ENCODE measurements around the gene MT4. TPM values are rescaled to one million over a fixed set of nuclear protein-coding genes. Genes with fewer than 3 reads are reported as not detected.

Gene MT4
- total RNA-seq, 1 experiment from 2014 or later, result not detected

GRCh38 chr16:56589141-56590039 is 24.5 kb downstream of the MT4 start, which contains the start of gene MT3 (continued):
- no peak for TF ChIP-seq STAT6 (CRISPR knock-in tag; conservative IDR thresholded peaks at IDR 0.05; ENCODE audit: low read depth)
- no peak for TF ChIP-seq NR2C2 (CRISPR knock-in tag; IDR thresholded peaks at IDR 0.05)
- TF ChIP-seq EMX1 (CRISPR knock-in tag; IDR thresholded peaks at IDR 0.05), result no peak
- no peak for TF ChIP-seq ZNF121 (CRISPR knock-in tag; IDR thresholded peaks at IDR 0.05)
- TF ChIP-seq ZNF138 (CRISPR knock-in tag; conservative IDR thresholded peaks at IDR 0.05), result 0 out of 2 replicates have a peak, but pooled peaks have one; percentile 24
- TF ChIP-seq ARID4B (CRISPR knock-in tag; IDR thresholded peaks at IDR 0.05; ENCODE audit: borderline replicate concordance), result no peak

- no peak overlapping the region for H3K4me3 Mint-ChIP-seq
- H3K4me1 Mint-ChIP-seq, result peaks cover 14% of the 10 kb centered on the region
- POLR2A ChIA-PET, result interaction anchor here (0.7 kb wide), 1 partner anchor 196 kb away, joined by 4 read pairs; no protein-coding TSS in a partner anchor
- no peaks in the 10 kb centered on the region for H3K36me3 Mint-ChIP-seq
- H3K9me3 Mint-ChIP-seq, result no peaks in the 10 kb centered on the region
- DNase-seq (ENCODE audit: low spot score) (no peak), ATAC-seq (no peak)
- H3K27ac Mint-ChIP-seq, result no peak overlapping the region
- CTCF ChIA-PET, result interaction anchor here (1.0 to 2.2 kb wide), 7 partner anchors 9 to 110 kb away, joined by 3 to 8 read pairs (median 4); no protein-coding TSS in a partner anchor
- peaks cover 74% of the 10 kb centered on the region for H3K27me3 Mint-ChIP-seq (ENCODE audit: low read depth)
- TF ChIP-seq E2F4 (CRISPR knock-in tag; IDR thresholded peaks at IDR 0.05; ENCODE audit: borderline replicate concordance, low read depth) (no peak), ZNF317 (CRISPR knock-in tag; IDR thresholded peaks at IDR 0.05; ENCODE audit: borderline replicate concordance, low read depth) (no peak), NFE2L1 (CRISPR knock-in tag; IDR thresholded peaks at IDR 0.05) (no peak), STAT6 (CRISPR knock-in tag; conservative IDR thresholded peaks at IDR 0.05; ENCODE audit: low read depth) (no peak), AFF4 (CRISPR knock-in tag; IDR thresholded peaks at IDR 0.05; ENCODE audit: borderline replicate concordance) (no peak), USF1 (CRISPR knock-in tag; IDR thresholded peaks at IDR 0.05) (no peak), NR3C1 (CRISPR knock-in tag; conservative IDR thresholded peaks at IDR 0.05; ENCODE audit: low read depth) (no peak), PREB (CRISPR knock-in tag; IDR thresholded peaks at IDR 0.05; ENCODE audit: borderline replicate concordance) (no peak)
These were observed 26.6 kb downstream of the MT4 start for GRCh38 chr16:56591377-56592060.

Measured in WTC11 (cell line).